ENCODE data around the gene POLR3H.
"Not testable (repeated sequence)": the region's sequence is repeated elsewhere in the genome, so short reads cannot be mapped to it uniquely, and the experiment has no call there.

The POLR3H gene

DNA sequence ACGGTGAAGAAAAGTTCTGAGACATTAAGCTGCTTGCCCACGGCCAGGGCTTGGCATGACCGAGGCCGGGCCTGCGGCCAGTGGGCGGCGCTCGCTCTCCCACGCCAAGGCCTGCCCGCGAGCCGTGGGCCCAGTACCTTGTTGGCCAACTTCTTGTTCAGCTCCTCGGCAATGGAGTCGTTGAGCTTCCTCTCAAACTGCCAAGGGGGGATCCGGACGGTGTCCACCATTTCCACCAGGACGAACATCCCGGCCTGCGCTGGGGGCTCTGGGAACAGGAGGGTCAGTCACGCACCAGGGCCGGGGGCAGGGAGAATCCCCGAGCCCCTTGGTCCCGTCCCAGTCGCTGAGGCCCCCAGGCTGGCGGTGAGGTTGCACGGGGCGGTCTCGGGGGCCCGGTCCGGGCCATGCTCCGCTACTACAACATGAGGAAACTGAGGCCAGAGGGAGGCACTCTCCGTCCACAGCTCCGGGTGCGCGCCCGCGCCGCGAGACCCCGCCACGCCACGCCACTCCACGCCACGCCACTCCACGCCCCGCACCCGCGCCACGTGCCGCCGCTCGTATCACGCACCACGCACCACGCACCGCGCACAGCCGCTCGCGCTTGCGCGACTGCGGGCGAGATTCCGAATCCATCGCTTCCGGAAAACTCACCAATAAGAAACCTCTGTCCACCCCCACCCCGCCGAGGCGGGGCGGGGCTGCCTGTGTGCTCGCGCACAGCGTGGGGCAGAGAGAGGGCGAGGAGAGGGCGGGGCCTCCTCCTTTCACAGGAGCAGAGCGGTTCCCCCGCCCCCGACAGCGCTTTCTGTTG, at the start of gene POLR3H:
TSS of gene POLR3H (minus strand) at position 617 of the 817 bp plus-strand sequence. CDS start at position 248, 369 bp downstream.
- DNase-seq: peak; percentile 72

- DNase-seq: not testable (repeated sequence)
Observed at GRCh38 chr22:41593336-41593960, 49.2 kb upstream of the POLR3H start.

DNA sequence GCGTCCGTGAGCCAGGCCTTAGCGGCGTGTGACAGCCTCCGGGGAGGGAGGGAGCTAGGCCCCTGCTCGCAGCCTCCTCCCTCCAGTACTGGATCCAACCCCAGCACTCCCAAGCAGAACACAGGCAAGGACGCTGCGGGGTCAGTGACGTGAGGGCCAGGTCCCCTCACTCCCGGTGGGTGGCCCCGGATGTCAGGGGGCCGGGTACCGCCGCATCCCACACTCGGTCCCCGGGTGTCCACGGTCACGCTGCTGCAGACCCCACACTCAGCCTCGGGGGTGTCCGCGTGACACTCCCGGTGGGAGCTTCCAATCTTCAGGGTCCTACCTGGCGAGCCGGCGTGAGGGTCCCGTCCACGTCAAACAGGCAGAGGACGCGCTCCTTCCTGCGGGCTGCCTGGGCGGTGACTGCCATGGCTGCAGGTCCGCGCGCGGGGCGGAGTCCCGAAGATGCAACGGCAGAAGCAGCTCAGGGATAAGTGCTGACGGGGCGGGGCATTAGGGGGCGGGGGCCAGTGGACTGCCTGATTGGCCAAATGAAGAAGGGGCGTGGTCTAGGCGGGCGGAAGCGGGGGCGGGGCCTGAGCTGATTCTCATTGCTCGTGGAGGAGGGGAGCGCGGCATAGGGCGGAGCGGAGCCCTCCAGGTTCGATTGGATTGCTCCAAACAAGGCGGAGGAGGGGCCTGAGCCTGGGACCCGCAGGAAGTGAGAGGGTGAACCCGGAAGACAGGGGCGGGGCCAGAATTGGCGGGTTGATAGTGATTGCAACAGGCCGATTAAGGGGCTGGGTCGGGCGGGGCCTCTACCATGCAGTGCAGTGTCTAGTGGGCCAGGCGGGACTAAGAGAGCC, 45.3 kb upstream of the POLR3H start, which contains the start of gene PMM1:
TSS of gene PMM1 (minus strand) at position 450 of the 851 bp plus-strand sequence. CDS start at position 415, 35 bp downstream.
- peak; percentile 94 for DNase-seq

DNA sequence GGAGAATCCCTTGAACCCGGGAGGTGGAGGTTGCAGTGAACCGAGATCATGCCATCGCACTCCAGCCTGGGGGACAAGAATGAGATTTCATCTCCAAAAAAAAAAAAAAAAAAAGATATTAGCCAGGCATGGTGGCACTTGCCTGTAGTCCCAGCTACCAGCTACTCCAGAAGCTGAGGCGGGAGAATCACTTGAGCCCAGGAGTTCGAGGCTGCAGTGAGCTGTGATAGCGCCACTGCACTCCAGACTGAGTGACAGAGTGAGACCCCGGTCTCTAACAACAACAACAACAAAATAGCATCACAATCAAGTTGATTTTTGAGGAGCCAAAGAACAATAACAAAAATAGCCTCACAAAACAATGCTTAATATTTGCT, 43.1 kb upstream of the POLR3H start:
- no peak for DNase-seq

GRCh38 chr22:41585898-41586297, 41.6 kb upstream of the POLR3H start:
- DNase-seq: no peak

DNA sequence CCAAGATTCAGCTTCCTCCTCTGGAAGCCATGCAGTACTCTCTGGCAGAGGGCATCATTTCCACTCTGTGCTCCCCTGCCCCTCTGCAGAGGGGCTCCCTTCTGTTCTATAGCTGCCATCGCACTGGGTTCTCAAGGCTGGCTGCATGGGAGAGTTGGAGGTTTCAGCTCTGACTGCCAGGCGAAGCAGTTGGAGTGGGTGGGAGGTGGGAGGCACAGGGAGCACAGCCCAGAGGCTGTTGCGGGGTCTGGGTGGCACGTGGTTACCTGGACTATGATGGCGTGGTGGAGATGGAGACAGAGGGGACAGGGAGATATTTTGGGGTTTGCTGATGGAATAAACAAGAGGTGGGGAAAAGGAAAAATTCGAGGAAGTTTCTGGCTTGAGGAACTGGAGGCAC, 40.6 kb upstream of the POLR3H start:
- no peak for DNase-seq

DNA sequence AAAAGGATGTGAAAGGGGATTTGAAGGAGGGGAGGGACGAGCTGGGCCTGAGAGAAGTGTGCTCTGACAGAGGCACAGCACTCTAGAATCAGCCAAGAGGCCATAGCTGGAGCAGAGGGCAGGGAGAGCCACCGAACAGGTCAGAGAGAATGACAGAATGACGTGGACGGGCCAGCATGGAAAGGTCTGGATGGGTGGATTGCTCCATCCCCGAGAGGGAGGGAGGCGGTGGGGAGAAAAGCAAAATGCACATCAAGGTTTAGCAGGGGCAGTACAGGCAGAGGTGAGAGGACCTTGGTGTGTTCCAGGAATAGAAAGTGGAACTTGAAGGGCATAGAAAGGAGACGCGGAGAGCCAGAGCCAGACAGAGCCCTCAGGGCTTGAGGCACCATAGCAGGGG, 38.4 kb upstream of the POLR3H start:
- DNase-seq: no peak

- DNase-seq: no peak
Observed at GRCh38 chr22:41579997-41580355, 35.7 kb upstream of the POLR3H start.

- DNase-seq: no peak
Observed at GRCh38 chr22:41579297-41579996, 35.2 kb upstream of the POLR3H start.

GRCh38 chr22:41578818-41579217, 34.5 kb upstream of the POLR3H start:
- no peak for DNase-seq

GRCh38 chr22:41578114-41578513, 33.8 kb upstream of the POLR3H start:
- no peak for DNase-seq

DNA sequence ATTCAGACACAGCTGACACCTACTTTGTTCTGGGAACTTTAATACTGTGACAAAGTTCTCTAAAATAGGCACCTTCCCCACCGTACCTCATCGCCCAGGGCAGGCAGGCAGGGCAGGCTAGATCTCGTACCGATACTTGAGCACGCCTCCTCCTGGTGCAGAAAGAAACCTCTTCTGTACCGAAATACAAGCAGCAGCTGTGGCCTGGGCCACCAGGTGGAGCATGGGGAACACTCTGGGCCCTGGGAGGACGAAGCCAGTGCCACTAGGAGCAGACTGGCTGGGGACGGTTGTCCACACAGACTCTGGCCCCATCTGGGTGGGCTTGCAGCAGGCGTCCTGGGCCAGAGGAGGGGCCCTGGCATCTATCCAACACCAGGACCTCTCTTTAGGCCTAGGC, 32.6 kb upstream of the POLR3H start:
- DNase-seq: no peak

DNA sequence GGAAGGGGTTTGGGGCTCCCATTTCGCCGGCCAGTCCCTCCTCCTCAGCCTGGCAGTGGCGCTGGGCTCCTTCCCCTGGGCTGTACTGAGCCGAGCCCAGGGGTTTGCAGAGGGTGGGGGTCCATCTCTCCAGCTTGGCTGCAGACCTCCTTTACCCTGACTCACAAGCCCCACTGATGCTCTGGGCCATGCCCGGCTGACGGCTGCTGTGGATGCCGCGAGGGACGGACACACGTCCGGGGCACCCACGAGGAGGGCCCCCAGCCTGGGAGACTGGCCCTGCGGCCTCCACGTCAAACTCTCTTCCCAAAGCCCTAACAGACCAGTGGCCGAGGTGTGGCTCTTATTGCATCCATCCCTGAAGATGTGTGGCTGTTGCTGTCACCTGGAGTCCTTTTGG, 31.3 kb upstream of the POLR3H start:
- DNase-seq: no peak

DNA sequence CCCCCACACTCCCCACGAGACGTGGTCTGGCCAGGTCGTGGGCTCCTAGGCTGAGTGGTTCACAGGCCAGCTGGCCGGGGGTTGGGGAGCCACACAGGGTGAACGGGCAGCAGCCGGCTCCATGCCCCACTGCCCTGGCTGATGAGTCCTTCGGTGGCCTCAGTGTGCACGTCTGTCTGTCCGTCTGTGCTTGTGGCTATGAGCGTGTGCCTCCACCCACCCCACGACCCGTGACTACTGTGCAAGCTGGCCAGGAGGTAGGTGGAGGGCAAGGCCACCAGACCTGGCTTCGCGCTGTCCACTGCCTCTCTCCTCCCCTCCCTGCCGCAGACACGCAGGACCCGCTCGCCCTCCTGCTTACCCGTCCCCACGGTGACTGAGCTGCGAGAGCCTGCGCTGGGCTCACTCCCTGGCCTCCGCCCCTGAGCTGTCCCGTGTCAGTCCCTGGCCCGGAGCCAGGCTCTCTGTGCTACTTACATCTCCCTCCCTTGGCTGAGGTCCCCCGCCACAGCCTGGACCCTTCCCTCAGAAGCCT, 30.6 kb upstream of the POLR3H start:
- DNase-seq: no peak

DNA sequence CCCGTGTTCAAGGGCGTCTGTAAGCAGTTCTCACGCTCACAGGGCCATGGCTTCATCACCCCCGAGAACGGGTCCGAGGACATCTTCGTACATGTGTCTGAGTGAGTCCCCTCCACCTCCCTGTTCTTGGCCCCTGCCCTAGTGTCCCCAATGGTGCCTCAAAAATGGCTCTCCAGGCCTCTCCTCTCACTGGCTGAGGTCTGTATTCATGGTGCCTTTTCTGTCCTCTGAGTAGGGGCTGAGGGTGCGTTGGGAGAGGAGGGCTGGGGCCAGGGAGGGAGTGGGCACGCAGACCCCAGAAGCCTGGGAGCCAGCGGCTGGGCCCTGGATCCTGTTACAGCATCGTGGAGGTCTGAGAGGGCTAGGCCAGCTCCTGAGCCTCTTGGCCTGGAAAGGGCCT, 29.4 kb upstream of the POLR3H start:
- DNase-seq: no peak

- DNase-seq: not testable (repeated sequence)
Observed at GRCh38 chr22:41572305-41572704, 28.0 kb upstream of the POLR3H start.

DNA sequence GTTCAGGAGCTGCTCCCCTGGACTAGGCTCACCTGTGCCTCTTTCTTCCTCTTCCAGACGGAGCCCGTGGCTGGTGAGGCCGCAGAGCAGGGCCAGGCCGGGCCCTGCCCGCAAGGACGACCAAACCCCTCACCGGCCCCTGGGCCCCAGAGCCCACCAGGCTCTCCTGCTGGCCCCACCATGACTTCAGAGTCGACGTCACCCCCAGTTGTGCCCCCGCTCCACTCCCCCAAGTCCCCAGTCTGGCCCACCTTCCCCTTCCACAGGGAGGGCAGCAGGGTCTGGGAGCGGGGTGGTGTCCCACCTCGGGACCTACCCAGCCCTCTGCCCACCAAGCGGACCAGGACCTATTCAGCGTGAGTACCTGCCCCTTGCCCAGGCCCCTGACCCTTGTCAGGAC, 27.5 kb upstream of the POLR3H start:
- DNase-seq: no peak

DNA sequence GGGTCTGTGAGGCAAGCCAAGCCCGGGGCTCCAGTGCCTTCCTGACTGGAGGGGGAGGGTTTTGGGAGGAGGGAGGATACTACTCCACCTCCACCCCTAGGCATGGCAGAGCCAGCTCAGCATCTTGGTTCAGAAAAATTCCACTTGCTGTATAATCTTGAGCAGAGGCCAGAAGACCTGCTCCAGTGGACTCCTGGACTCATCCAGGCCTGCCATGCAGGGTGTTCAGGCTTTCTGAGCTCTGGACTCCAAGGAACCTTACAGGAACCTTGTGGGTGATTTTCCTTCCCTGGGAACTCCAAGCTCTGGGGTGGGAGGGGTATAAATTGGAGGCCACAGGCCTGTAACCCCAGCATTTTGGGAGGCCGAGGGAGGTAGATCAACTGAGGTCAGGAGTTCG, 26.0 kb upstream of the POLR3H start:
- no peak for DNase-seq

- DNase-seq: no peak
Observed at GRCh38 chr22:41568811-41569210, 24.5 kb upstream of the POLR3H start.

DNA sequence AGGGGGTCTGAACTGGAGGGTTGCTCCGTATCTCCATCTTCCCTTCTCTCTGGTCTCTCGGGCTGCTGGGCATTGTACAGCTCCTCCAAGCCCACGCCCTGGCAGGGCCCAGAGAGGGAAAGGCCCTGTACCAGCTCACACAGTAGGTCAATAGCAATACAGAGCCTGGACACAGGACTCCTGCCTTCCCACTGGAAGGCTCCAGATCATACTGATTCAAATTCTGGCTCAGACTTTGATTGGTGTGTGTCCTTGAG, 23.2 kb upstream of the POLR3H start:
- no peak for DNase-seq

- no peak for DNase-seq
Observed at GRCh38 chr22:41565403-41566054, 21.3 kb upstream of the POLR3H start.

DNA sequence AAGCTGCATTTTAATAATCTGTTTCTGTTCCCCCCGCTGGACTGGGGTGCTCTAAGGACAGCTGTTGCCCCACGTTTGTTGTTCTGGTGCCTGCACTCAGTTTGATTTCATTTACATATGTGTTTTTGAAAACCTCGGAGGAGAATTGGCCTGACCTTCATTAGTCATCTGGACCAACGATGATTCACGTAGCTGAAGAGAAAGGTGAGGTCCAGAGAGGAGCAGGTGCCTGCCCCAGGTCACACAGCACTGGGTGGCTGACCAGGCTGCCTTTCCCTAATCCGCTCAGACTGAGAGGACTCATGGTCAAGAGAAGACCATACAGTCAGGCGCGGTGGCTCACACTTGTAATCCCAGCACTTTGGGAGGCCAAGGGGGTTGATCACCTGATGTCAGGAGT, 20.3 kb upstream of the POLR3H start:
- DNase-seq: no peak
